ELF-1 (cell line): ENCODE data around the gene TCIRG1.
"Not testable (repeated sequence)": the region's sequence is repeated elsewhere in the genome, so short reads cannot be mapped to it uniquely, and the experiment has no call there.

Experiments used
- DNase-seq: peaks from one replicate; pipeline ENCODE4 v3.0.0-alpha.2; 2016; ENCODE audit warnings: low read depth, low spot score

TCIRG1 gene

DNA sequence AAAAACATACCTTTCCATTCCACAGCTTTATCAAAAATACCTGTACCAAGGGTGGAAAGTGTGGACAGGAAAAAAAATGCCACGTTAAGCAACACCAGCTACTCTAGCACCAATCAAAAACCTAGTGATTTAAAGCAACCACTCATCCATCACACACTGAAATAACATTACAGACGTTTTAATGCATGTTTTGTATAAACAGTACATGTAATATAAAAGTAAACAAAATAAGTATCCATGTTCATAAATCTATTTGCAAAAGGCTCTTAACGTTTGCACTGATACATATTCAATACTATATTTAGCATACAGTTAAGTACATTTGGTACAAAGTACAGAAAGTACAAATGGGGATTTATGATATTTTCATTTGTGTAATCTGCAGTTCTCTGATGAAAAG lies 43.7 kb downstream of the TCIRG1 start:
- DNase-seq = no peak

DNA sequence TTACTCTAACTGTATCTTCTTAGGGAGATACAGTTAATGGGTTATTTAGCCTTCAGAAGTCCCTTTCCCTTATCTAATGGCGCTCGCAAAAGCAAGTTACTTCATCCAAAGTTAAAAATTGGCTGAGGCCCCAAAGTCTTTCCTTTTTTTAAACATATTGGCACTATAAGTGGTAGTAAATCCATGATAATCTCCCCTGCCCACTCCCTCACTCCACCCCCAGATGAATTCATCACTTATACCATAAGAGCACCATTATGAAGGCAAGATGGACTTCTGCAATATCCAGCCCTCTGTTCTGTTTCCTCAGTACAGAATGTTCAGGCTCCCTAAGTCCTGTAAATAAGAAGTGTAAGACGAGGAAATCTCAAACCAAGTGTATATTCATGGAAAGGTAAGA lies 44.7 kb downstream of the TCIRG1 start:
- DNase-seq = no peak

- DNase-seq = no peak
Measured at GRCh38 chr11:68089679-68090078, 50.9 kb downstream of the TCIRG1 start.

DNA sequence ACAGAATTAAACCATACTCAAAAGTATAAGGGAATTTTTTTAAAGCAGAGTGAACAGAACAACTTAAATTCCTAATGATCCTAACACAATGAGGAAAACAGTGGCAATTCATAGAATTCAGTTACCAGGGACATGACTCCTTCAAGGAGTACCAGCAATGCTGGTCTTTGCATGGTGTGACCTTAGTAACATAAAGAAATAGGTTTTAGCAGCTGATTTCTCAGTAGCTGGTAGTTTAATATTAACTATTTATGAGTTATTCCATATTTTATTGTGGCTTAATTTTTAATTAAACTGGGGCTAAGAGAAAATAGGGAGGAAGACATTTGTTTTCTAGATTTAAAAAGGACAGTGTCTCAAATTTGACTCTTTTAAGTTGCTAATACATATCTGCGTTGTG lies 51.5 kb downstream of the TCIRG1 start:
- DNase-seq = no peak

DNA sequence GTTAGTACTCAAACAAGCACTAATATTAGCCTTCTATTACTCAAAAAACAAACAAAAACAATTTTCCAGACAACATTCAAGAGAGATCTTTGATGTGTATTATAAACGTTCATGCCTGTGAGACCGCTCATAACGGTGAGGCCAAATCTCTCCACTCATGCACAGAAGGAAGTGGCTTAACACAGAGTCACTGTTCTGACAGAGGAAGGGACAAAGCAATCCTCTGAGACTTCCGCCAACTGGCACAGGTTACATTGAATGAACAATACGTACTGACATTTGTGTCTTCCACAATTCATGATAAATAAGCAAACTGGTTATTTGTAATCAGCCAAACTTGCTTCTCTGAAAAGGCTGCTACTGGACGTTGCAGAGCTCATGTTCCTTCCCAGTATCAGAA lies 51.9 kb downstream of the TCIRG1 start:
- DNase-seq = no peak

- DNase-seq = no peak
Measured at GRCh38 chr11:68092411-68092810, 53.6 kb downstream of the TCIRG1 start.

- not testable (repeated sequence) for DNase-seq
Measured at GRCh38 chr11:68092946-68093345, 54.1 kb downstream of the TCIRG1 start.

DNA sequence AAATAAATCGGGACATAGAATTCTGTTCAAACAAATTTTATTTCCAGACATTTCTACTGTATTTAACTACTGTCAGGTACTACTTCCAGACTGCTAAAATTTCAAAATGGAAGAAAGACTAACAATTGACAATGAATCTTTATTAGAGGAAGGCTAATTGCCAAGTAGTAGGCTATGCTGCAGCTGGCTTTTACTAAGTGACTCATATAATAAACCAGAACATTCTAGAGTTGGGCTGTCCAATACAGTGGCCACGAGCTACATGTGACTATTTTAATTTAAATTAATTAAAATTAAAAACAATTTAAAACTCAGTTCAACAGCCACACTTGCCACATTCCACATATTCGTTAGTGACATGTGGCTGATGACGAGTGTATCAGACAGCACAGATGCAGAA lies 54.7 kb downstream of the TCIRG1 start:
- DNase-seq = no peak

- no peak for DNase-seq
Measured at GRCh38 chr11:68096962-68097361, 58.1 kb downstream of the TCIRG1 start.

DNA sequence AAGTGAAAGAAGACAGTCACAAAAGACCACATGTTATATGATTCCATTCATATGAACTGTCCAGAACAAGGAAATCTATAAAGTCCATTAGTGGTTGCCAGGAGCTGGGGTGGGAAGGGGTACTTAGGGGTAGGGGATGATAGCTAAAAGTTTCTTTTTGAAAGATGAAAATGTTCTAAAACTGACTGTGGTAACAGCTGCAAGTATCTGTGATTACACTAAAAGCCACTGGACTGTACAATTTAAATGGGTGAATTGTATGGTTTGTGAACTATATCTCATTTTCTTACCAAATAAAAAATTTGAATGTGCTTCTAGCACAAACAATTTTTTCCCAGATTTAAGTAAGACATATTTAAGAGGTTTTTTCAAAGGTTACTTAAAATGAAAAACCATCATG lies 60.2 kb downstream of the TCIRG1 start:
- DNase-seq = no peak

DNA sequence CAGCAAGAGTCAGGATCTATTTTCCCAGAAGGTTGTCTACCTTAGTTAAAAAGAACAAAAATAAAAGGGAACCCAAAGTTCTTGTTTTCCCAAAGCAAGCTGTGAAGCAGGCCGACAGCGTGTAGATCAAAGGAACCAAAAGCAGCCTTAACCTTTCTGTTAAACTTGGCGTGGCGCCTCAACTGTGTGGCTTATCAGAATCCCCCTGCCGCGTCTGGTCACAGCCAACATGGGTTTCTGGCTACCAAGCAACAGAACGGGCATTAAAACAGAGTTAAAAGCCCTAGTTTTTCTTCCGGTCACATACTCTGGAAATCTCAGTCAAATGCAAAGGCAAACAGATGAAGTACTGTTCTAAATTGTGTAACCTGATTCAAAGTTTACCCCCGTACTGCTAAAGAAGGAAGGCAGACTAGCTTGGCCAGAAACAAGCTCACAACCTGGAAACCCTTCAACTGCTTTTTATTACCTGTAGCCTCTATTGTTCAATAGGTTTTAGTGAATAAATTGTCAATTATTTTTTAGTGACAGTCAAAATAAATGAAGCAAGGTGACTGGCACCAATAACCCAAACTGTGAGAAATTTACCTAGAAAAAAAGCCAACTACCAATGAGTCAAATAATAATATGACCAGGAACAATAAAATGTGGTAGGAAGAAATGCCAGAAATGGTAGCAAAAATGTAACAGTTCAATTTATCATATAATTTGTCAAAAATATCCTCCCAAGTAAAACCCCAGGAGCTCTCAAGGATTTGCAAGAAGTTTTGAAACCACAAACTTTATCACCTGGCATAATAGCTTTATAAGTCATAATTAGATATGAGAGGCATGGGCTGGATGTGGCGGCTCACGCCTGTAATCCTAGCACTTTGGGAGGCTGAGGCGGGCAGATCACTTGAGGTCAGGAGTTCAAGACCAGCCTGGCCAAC lies 60.9 kb downstream of the TCIRG1 start:
- peak; percentile 45 for DNase-seq
